Measurements from ENCODE around the gene FAM53A. TPM values are rescaled to one million over a fixed set of nuclear protein-coding genes. Genes with fewer than 3 reads are reported as not detected.
"Not testable (repeated sequence)": the region's sequence is repeated elsewhere in the genome, so short reads cannot be mapped to it uniquely, and the experiment has no call there.

FAM53A gene
- total and polyA plus RNA-seq, 8 donors = 1.5 to 4.3 (median 2.3) TPM

DNA sequence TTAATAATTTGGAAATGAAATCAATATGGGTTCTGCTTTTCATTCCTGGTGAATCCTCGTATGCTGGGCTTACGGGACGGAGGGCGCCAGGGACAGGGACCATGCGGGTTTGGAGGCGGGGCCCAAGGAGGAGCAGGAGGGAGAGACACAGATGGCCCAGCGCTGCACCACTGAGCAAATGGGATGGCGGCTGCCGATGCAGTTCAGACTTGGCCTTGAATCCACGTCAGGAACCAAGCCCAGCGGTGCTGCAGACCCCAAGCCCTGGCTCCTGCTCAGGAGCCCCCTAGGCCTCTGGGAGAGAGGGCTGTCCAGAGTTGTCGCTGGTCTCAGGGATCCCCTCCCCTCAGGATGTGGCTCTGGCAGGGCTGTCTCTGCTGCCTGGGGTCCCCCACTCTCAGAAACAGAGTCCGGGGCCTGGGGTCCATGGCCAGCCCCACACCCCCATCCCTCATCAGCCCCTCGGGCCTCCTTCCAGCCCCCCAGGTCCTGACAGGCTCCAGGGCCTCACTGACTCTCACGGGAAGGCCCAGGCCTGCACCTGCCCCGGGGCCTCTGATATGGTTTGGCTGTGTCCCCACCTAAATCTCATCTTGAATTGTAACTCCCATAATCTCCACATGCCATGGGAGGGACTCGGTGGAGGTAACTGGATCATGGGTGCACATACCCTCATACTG lies 75.2 kb downstream of the FAM53A start:
- intact Hi-C loops (cut with DNase I) = no loop called here
- ATAC-seq (no peak), DNase-seq (peak in 1 of 4 donors; percentile 63)
- TF ChIP-seq, protein P1, sequence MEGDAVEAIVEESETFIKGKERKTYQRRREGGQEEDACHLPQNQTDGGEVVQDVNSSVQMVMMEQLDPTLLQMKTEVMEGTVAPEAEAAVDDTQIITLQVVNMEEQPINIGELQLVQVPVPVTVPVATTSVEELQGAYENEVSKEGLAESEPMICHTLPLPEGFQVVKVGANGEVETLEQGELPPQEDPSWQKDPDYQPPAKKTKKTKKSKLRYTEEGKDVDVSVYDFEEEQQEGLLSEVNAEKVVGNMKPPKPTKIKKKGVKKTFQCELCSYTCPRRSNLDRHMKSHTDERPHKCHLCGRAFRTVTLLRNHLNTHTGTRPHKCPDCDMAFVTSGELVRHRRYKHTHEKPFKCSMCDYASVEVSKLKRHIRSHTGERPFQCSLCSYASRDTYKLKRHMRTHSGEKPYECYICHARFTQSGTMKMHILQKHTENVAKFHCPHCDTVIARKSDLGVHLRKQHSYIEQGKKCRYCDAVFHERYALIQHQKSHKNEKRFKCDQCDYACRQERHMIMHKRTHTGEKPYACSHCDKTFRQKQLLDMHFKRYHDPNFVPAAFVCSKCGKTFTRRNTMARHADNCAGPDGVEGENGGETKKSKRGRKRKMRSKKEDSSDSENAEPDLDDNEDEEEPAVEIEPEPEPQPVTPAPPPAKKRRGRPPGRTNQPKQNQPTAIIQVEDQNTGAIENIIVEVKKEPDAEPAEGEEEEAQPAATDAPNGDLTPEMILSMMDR (IDR thresholded peaks at IDR 0.05) = no peak
- Histone ChIP-seq H3K36me3 (no peaks in the 10 kb centered on the region), H3K4me3 (no peak overlapping the region), H3K4me1 (no peaks in the 10 kb centered on the region), H3K27ac (no peak overlapping the region), H3K27me3 (peaks cover 0 to 27% of the 10 kb centered on the region in 2 donors), H3K9me3 (no peaks in the 10 kb centered on the region)

DNA sequence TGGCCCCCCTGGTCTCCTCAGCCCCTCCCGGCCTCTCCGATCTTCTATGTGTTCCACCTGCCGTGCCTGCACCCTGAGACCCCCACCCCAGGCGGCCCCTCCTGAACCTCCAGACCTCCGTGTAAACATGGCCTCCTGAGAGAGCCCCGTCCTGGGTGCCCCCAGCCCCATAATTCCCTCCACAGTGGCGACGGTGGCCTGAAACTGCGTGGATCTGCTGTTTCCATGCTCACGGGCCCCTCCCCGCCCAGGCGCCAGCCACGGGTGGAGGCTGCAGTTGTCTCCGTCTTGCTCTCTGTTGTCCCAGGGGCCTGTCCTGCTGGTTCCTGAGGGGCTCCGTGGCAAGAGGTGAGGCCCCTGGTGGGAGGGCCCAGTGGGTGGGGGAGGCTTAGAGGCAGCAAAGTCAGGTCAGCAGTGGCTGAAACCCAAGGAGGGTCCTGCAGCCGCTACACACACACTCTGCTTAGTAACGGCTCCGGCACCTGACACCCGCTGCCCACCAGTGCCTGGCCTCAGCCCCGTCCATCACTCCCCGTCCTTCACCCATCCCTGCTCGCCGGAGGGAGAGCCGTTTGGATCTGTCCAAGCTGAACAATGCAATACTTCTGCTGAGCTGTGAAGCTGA lies 75.8 kb downstream of the FAM53A start:
- no peaks in the 10 kb centered on the region for H3K4me1 ChIP-seq
- TF ChIP-seq, protein P1 (IDR thresholded peaks at IDR 0.05) = no peak
- peaks cover 0 to 34% of the 10 kb centered on the region in 2 donors for H3K27me3 ChIP-seq
- H3K4me3 ChIP-seq = no peak overlapping the region
- no peaks in the 10 kb centered on the region for H3K9me3 ChIP-seq
- intact Hi-C loops (cut with DNase I) = no loop called here
- H3K36me3 ChIP-seq = no peaks in the 10 kb centered on the region
- ATAC-seq (no peak), DNase-seq (peak in 1 of 4 donors; percentile 65)
- H3K27ac ChIP-seq = no peak overlapping the region

DNA sequence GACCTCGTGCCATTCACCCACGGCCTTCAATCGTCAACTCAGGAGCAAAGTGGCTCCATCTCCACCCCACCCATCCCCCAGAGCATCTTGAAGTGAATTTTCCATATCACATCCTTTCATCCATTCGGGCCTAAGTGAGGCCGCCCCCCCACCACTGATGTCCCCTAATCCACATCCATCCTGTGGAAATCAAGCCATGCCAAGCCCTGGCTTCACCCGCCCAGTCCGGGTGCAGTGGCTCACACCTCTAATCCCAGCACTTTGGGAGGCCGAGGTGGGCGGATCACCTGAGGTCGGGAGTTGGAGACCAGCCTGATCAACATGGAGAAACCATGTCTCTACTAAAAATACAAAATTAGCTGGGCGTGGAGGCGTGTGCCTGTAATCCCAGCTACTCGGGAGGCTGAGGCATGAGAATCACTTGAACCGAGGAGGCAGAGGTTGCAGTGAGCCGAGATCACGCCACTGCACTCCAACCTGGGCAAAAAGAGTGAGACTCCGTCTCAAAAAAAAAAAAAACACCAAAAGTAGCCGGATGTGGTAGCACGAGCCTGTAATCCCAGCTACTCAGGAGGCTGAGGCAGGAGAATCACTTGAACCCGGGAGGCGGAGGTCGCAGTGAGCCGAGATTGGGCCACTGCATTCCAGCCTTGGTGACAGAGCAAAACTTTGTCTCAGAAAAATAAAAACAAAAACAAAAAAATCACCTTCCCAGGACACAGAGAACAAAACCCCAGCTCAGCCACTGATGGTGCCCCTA lies 76.5 kb downstream of the FAM53A start:
- peaks cover 0 to 41% of the 10 kb centered on the region in 2 donors for H3K27me3 ChIP-seq
- H3K36me3 ChIP-seq; intact Hi-C loops (cut with DNase I); ATAC-seq; H3K27ac ChIP-seq; H3K9me3 ChIP-seq; H3K4me3 ChIP-seq; H3K4me1 ChIP-seq: not testable (repeated sequence)
- peak in 1 of 4 donors; percentile 54 for DNase-seq

DNA sequence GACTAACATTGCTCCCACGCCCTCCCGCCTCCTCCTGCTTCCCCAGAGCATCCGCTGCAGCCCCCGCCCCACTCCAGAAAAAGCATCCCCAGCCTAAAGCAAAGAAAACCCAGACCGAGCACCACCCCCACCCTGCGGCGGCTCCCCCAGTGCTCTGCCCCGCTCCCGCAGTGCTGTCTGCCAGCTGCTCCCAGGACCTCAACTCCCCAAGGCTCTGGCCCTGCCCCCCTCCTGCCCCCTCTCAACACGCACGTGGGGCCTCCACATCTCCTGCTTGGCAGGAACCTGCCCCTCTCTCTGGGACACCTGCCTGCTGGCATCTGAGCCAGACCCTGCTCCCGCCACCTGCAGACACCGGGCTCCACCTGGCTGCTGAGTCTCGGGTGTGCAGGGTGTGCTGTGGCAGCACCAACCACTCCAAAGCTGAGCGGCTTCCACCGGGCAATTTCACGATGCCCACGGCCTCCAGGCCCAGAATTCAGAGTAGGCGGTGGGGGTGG lies 79.4 kb downstream of the FAM53A start:
- DNase-seq (peak in 2 of 4 donors; percentile 25 to 71), ATAC-seq (peak; percentile 75)
- Histone ChIP-seq H3K36me3 (no peaks in the 10 kb centered on the region), H3K9me3 (no peaks in the 10 kb centered on the region), H3K27ac (no peak overlapping the region), H3K4me1 (no peaks in the 10 kb centered on the region), H3K4me3 (no peak overlapping the region), H3K27me3 (peaks cover 0 to 62% of the 10 kb centered on the region in 2 donors)
- intact Hi-C loops (cut with DNase I) = no loop called here
- TF ChIP-seq, protein P1 (IDR thresholded peaks at IDR 0.05) = no peak

DNA sequence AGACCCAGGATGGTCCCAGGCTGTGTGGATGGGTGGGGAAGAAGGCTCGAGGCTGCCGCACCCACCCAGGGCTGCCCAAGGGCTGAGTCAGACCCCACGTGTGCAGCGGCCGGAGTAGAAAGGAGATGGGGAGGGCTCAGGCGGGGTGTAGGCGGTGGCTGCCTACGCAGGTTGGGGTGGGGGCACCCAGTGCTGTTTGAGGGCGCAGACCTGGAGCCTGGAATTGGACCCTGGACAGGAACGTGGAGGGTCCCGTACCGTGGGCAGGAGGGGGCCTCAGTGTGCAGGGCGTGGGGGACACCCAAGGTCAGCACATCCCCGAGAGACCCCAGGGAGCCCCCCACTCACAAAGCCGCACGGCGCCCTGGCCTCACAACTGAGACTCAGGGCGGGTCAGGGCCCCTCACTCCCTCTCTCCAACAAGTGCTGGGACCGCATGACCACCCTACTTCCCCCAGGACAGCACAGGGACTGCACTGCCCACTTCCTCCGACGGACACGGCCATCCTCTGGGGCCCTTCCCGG lies 79.9 kb downstream of the FAM53A start:
- TF ChIP-seq, protein P1 (IDR thresholded peaks at IDR 0.05) = no peak
- no peaks in the 10 kb centered on the region for H3K9me3 ChIP-seq
- DNase-seq = peak in 1 of 4 donors; percentile 64
- H3K27ac ChIP-seq = no peak overlapping the region
- H3K4me1 ChIP-seq = no peaks in the 10 kb centered on the region
- H3K4me3 ChIP-seq = no peak overlapping the region
- intact Hi-C loops (cut with DNase I) = no loop called here
- ATAC-seq = no peak
- no peaks in the 10 kb centered on the region for H3K36me3 ChIP-seq
- H3K27me3 ChIP-seq = peaks cover 0 to 67% of the 10 kb centered on the region in 2 donors

Measured in left lung (tissue), 10 donors.